Sigmoid colon (tissue), 7 donors: ENCODE results near the gene SGCD. TPM values are rescaled to one million over a fixed set of nuclear protein-coding genes. Genes with fewer than 3 reads are reported as not detected.
"Not testable (repeated sequence)": the region's sequence is repeated elsewhere in the genome, so short reads cannot be mapped to it uniquely, and the experiment has no call there.

Source experiments
- DNase-seq: peaks from one replicate; pipeline ENCODE4 v3.0.0-alpha.2; 2019
- H3K27ac ChIP-seq, 4 donors: fragments of 200-600 bp; sonication (generic); one replicate each; pipeline ENCODE4 v1.5.1; 2016 to 2019; ENCODE audit warnings: mild to moderate bottlenecking in 1 of 4
- H3K27me3 ChIP-seq, 3 donors: fragments of 200-600 bp; sonication (generic); one replicate each; pipeline ENCODE4 v1.5.1; 2019; ENCODE audit warnings: mild to moderate bottlenecking in 1 of 3
- H3K36me3 ChIP-seq, 4 donors: fragments of 200-600 bp; sonication (generic); one replicate each; pipeline ENCODE4 v1.5.1; 2016 to 2019
- H3K4me1 ChIP-seq, 4 donors: fragments of 200-600 bp; sonication (generic); one replicate each; pipeline ENCODE4 v1.5.1; 2017 to 2019
- H3K4me3 ChIP-seq, 4 donors: fragments of 200-600 bp; sonication (generic); one replicate each; pipeline ENCODE4 v1.5.1; 2017 to 2019; ENCODE audit warnings: mild to moderate bottlenecking in 2 of 4, moderate library complexity in 1 of 4
- H3K9me3 ChIP-seq, 4 donors: fragments of 200-600 bp in 3 of 4; sonication (generic) in 3 of 4; one replicate each; pipeline versions ENCODE4 v1.5.1 to v1.6.1; 2013 to 2019
- EP300 ChIP-seq, 4 donors: sonication (generic); formaldehyde crosslinking; IDR thresholded peaks; one replicate each; pipeline ENCODE4 v1.6.1; 2017; ENCODE audit warnings: antibody characterized with exemption in 4 of 4
- POLR2A ChIP-seq, 2 donors: fragments of 450-650 bp; IDR thresholded peaks; one replicate each; pipeline ENCODE4 v1.6.1; 2016; ENCODE audit warnings: antibody characterized with exemption in 2 of 2, mild to moderate bottlenecking in 2 of 2, moderate library complexity in 2 of 2
- POLR2AphosphoS5 ChIP-seq, 4 donors: sonication (generic); formaldehyde crosslinking; IDR thresholded peaks; one replicate each; pipeline ENCODE4 v1.6.1; 2017; ENCODE audit warnings: antibody characterized with exemption in 4 of 4
- WGBS, 2 donors: extraction: QIAGEN DNeasy Blood & Tissue Kit; methylation state at CpG; one replicate each; pipeline ENCODE4 v1.1.7; 2013; 5-methylcytosine and 5-hydroxymethylcytosine counted together
- intact Hi-C: fragments of 100-400 bp; cut with DNase I; formaldehyde crosslinking; loops from one replicate; pipeline ENCODE4 v1.15.1; 2023
- polyA plus RNA-seq, 3 donors: library from polyadenylated mRNA; stranded (reverse); fragments of 200-250 nt; gene quantifications; one replicate each; pipeline ENCODE4 v1.2.3, GENCODE V29; 2013
- total RNA-seq, 4 donors: library from RNA; depleted of rRNA; stranded (reverse); fragments of >200 nt; gene quantifications; one replicate each; pipeline ENCODE4 v1.1.0, GENCODE V29; 2016
- TF ChIP-seq, protein P1 (sequence below), 4 experiments: fragments of 450-650 bp in 3 of 4; fragments of 200-600 bp in 1 of 4; IDR thresholded peaks; one replicate each; pipeline ENCODE4 v1.5.1; 2016 to 2019; ENCODE audit warnings: antibody characterized with exemption in 4 of 4, mild to moderate bottlenecking in 3 of 4, moderate library complexity in 2 of 4
- donor health status: healthy with polysubstance abuse.
- donor health status: Bipolar disorder and iron deficiency.
- donor health status: healthy.

SGCD gene
- total and polyA plus RNA-seq, 7 donors = under 0.01 to 34.3 (median 8.2) TPM

DNA sequence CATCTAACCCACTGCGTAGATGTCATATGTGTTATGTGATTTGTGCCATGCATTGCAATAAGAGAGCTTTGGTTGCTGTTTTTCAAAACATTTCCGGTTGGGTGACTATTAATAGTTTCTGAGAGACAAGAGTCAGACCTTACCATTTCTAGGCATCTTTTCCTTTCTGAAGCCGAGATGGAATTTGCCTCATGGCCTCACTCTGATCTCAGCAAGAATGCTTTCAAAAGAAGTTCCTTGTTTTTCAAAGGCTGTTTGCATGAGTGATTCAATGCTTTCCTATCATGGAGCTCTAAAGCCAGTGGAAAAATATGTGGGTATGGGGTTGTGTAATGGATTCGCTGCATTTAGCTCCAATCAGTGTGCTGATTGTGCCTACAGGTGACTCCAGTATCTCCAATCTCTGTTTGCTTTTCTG lies 320.1 kb downstream of the SGCD start:
- WGBS, 2 donors = 21 to 51% methylated on average over 4 of the region's 4 CpGs
- no peaks in the 10 kb centered on the region for H3K9me3 ChIP-seq
- no peak for DNase-seq
- peaks cover 0 to 23% (median 12%) of the 10 kb centered on the region in 4 donors for H3K4me1 ChIP-seq
- H3K4me3 ChIP-seq = no peak overlapping the region
- H3K27ac ChIP-seq = peak overlapping the region in 3 of 4 donors; percentile 59 to 72 (median 63)
- intact Hi-C loops = no loop called here
- H3K27me3 ChIP-seq = no peaks in the 10 kb centered on the region
- H3K36me3 ChIP-seq = no peaks in the 10 kb centered on the region
- peak in 1 of 4 donors; percentile 21 for TF ChIP-seq POLR2AphosphoS5 (IDR thresholded peaks at IDR 0.05)
- TF ChIP-seq, protein P1, sequence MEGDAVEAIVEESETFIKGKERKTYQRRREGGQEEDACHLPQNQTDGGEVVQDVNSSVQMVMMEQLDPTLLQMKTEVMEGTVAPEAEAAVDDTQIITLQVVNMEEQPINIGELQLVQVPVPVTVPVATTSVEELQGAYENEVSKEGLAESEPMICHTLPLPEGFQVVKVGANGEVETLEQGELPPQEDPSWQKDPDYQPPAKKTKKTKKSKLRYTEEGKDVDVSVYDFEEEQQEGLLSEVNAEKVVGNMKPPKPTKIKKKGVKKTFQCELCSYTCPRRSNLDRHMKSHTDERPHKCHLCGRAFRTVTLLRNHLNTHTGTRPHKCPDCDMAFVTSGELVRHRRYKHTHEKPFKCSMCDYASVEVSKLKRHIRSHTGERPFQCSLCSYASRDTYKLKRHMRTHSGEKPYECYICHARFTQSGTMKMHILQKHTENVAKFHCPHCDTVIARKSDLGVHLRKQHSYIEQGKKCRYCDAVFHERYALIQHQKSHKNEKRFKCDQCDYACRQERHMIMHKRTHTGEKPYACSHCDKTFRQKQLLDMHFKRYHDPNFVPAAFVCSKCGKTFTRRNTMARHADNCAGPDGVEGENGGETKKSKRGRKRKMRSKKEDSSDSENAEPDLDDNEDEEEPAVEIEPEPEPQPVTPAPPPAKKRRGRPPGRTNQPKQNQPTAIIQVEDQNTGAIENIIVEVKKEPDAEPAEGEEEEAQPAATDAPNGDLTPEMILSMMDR (IDR thresholded peaks at IDR 0.05) = no peak

- Histone ChIP-seq H3K27ac (no peak overlapping the region), H3K4me1 (no peaks in the 10 kb centered on the region), H3K27me3 (no peaks in the 10 kb centered on the region), H3K9me3 (no peaks in the 10 kb centered on the region), H3K36me3 (no peaks in the 10 kb centered on the region), H3K4me3 (no peak overlapping the region)
- TF ChIP-seq EP300 (IDR thresholded peaks at IDR 0.05) (no peak), POLR2AphosphoS5 (IDR thresholded peaks at IDR 0.05) (no peak), POLR2A (IDR thresholded peaks at IDR 0.05) (no peak)
- TF ChIP-seq, protein P1 (IDR thresholded peaks at IDR 0.05) = no peak
- no peak for DNase-seq
- intact Hi-C loops = no loop called here
Observed at GRCh38 chr5:156654444-156654843, 327.5 kb downstream of the SGCD start.

- Histone ChIP-seq H3K4me1 (no peaks in the 10 kb centered on the region), H3K36me3 (no peaks in the 10 kb centered on the region), H3K4me3 (no peak overlapping the region), H3K9me3 (no peaks in the 10 kb centered on the region), H3K27me3 (no peaks in the 10 kb centered on the region), H3K27ac (no peak overlapping the region)
- WGBS, 2 donors = 80 to 92% methylated on average over 4 of the region's 4 CpGs
- TF ChIP-seq, protein P1 (IDR thresholded peaks at IDR 0.05) = no peak
- TF ChIP-seq POLR2A (IDR thresholded peaks at IDR 0.05) (no peak), EP300 (IDR thresholded peaks at IDR 0.05) (no peak), POLR2AphosphoS5 (IDR thresholded peaks at IDR 0.05) (no peak)
- DNase-seq = no peak
- intact Hi-C loops = no loop called here
Observed at GRCh38 chr5:156655732-156656131, 328.8 kb downstream of the SGCD start.

- H3K9me3 ChIP-seq, H3K4me1 ChIP-seq, intact Hi-C loops, H3K27ac ChIP-seq, DNase-seq, H3K36me3 ChIP-seq, H3K4me3 ChIP-seq, H3K27me3 ChIP-seq: not testable (repeated sequence)
- WGBS, 2 donors = 80 to 83% methylated on average over 7 of the region's 10 CpGs
Observed at GRCh38 chr5:156664832-156665231, 337.9 kb downstream of the SGCD start.

- H3K27ac ChIP-seq, H3K27me3 ChIP-seq, H3K36me3 ChIP-seq, H3K4me1 ChIP-seq, H3K9me3 ChIP-seq, H3K4me3 ChIP-seq, DNase-seq, intact Hi-C loops: not testable (repeated sequence)
- WGBS, 2 donors = no CpG with 5 or more reads among the region's 3 CpGs
Observed at GRCh38 chr5:156666686-156667085, 339.7 kb downstream of the SGCD start.

- TF ChIP-seq POLR2A (IDR thresholded peaks at IDR 0.05) (no peak), EP300 (IDR thresholded peaks at IDR 0.05) (no peak), POLR2AphosphoS5 (IDR thresholded peaks at IDR 0.05) (no peak)
- TF ChIP-seq, protein P1 (IDR thresholded peaks at IDR 0.05) = no peak
- H3K36me3 ChIP-seq = no peaks in the 10 kb centered on the region
- no peaks in the 10 kb centered on the region for H3K4me1 ChIP-seq
- WGBS, 2 donors = 85 to 86% methylated on average over 3 of the region's 3 CpGs
- H3K9me3 ChIP-seq = no peaks in the 10 kb centered on the region
- H3K4me3 ChIP-seq = no peak overlapping the region
- no peak for DNase-seq
- no peaks in the 10 kb centered on the region for H3K27me3 ChIP-seq
- intact Hi-C loops = no loop called here
- H3K27ac ChIP-seq = no peak overlapping the region
Observed at GRCh38 chr5:156667616-156668015, 340.7 kb downstream of the SGCD start.
